HFFc6 (cell line): ENCODE data around the gene RGPD5. TPM values are rescaled to one million over a fixed set of nuclear protein-coding genes. Genes with fewer than 3 reads are reported as not detected.
"Not testable (repeated sequence)": the region's sequence is repeated elsewhere in the genome, so short reads cannot be mapped to it uniquely, and the experiment has no call there.

ENCODE experiments used
- DNase-seq: peaks from one replicate; pipeline ENCODE4 v3.0.0-alpha.2; 2018
- H3K27ac Mint-ChIP-seq: 2 replicates; pipeline ENCODE4 v1.8.0; 2020; ENCODE audit warnings: mild to moderate bottlenecking, mixed read lengths
- H3K27me3 Mint-ChIP-seq: 2 replicates; pipeline ENCODE4 v1.8.0; 2021; ENCODE audit warnings: mild to moderate bottlenecking, moderate library complexity, mixed read lengths; ENCODE audit not compliant: insufficient read depth
- H3K36me3 Mint-ChIP-seq: 2 replicates; pipeline ENCODE4 v1.8.0; 2021; ENCODE audit warnings: low read depth, mixed read lengths
- H3K4me1 Mint-ChIP-seq: 2 replicates; pipeline ENCODE4 v1.8.0; 2020; ENCODE audit warnings: low read depth, mixed read lengths
- H3K4me3 Mint-ChIP-seq: 2 replicates; pipeline ENCODE4 v1.8.0; 2020; ENCODE audit warnings: mild to moderate bottlenecking, moderate library complexity, mixed read lengths
- H3K9me3 Mint-ChIP-seq: 2 replicates; pipeline ENCODE4 v1.8.0; 2020; ENCODE audit warnings: mild to moderate bottlenecking, mixed read lengths
- total RNA-seq, 6 experiments: library from RNA; stranded (reverse); fragmentation: NEBNext Ultra II Directional; extraction: Animal tissue kit (Norgen Biotek cat#: 25700); gene quantifications; 2 replicates in 1 of 6; 3 replicates in 5 of 6; pipeline ENCODE4 v1.2.3, GENCODE V29; 2021

Gene RGPD5
- total RNA-seq, 6 experiments from 2014 or later, result 14.5 to 22.4 (median 17.4) TPM

DNA sequence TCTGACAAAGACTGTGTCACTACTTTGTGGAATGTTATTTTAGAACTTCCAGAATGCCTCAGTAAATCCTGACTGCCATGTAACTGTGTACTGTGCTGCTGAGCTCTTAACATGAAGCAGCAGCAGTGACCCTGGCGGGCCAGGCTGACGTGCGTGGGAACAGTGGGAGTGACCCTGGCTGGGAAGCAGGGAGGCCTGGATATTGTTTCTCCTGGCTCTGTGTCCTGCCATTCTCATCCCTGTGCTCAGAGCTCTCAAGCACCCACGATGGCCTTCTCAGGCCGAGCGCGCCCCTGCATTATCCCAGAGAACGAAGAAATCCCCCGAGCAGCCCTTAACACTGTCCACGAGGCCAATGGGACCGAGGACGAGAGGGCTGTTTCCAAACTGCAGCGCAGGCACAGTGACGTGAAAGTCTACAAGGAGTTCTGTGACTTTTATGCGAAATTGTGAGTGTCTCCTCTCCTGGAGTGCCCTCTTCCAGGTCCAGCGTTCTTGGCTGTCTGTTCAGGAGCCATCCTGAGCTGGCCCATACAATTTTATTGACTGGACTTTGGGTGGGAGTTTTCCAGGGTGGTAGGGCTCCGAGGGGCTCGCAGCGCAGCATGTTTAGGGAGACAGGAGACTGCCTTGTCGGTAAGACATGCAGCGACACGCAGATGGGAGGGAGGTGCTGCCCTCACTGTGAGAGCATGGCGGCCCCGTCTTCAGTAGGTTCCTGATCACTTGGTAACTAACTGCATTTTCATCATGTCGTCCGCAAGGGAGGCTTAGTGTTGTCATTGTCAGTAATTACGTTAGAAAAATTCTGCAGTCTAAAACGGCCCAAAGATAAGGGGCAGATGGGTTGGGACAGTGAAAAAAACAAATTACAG, 104.6 kb downstream of the RGPD5 start, which contains the start of gene LIMS3:
TSS of gene LIMS3 (plus strand) at position 227 of the 875 bp plus-strand sequence. CDS start at position 268, 41 bp downstream.
- H3K27me3 Mint-ChIP-seq, DNase-seq, H3K36me3 Mint-ChIP-seq, H3K9me3 Mint-ChIP-seq, H3K4me1 Mint-ChIP-seq, H3K4me3 Mint-ChIP-seq, H3K27ac Mint-ChIP-seq: not testable (repeated sequence)

DNA sequence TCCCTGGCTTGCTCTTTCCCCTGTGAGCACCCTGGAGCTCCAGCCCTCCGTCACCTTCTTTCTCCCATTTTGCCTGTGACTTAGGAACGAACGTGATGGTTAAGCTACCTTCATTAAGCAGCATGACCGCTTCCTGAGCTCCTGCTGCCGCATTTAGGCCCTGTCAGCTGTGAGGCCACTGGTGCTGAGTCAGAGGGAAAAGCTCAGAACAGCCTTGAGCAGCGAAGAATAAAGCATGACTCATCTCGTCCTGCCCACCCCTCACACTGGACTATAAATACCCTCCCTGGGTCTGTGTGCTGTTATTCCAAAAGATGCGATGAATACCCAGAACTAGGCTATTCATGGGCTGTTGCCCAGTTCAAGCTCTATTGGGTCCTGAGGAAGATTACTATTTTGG, 111.7 kb downstream of the RGPD5 start:
- not testable (repeated sequence) for H3K27me3 Mint-ChIP-seq, H3K4me1 Mint-ChIP-seq, DNase-seq, H3K9me3 Mint-ChIP-seq, H3K36me3 Mint-ChIP-seq, H3K4me3 Mint-ChIP-seq, H3K27ac Mint-ChIP-seq

Other genes with a start within 250 kb of the RGPD5 start
- gene SEPTIN10, start 180.3 kb upstream of the RGPD5 start, total RNA-seq, result 100 to 1,000 TPM; 102 to 127 (median 114) TPM
- gene SOWAHC, start 179.9 kb upstream of the RGPD5 start, total RNA-seq, result 10 to 100 TPM in 4 of 6 experiments, 1 to 10 TPM in 2; 9.4 to 12.3 (median 10.4) TPM
- 1 to 10 TPM in 4 of 6 experiments, under 1 TPM in 1, not detected in 1; 0.30 to 2.7 (median 1.2) TPM for gene LIMS3, start 104.4 kb downstream of the RGPD5 start, total RNA-seq